ENCODE results near the gene NANP. TPM values are rescaled to one million over a fixed set of nuclear protein-coding genes. Genes with fewer than 3 reads are reported as not detected.
"Not testable (repeated sequence)": the region's sequence is repeated elsewhere in the genome, so short reads cannot be mapped to it uniquely, and the experiment has no call there.

Gene NANP
- 1 to 10 TPM; 6.1 to 8.3 TPM for total RNA-seq

GRCh38 chr20:25623736-25624499 lies at the start of gene NANP:
NANP (minus strand) TSS chr20:25624014; CDS start chr20:25623948, 66 bp downstream.
- peak; percentile 95 for DNase-seq
- intact Hi-C loops (cut with DNase I, micrococcal nuclease): loop anchor here (1.0 to 10.0 kb wide), 12 partner anchors 39 to 632 kb away; partner anchors contain the start of genes ABHD12 (in 2 of the 2), APMAP (in 2 of the 2), GINS1 (in 2 of the 2) and ZNF337 (in 2 of the 2)
- ChIA-PET CTCF (no interaction called here), POLR2A (no interaction called here)
- H3K27me3 Mint-ChIP-seq: no peaks in the 10 kb centered on the region
- ATAC-seq: peak; percentile 87
- H3K4me3 Mint-ChIP-seq: peak within 1 kb of the TSS; percentile 80
- H3K27ac Mint-ChIP-seq: peak within 1 kb of the TSS; percentile 95
- H3K4me1 Mint-ChIP-seq: peaks cover 21% of the 10 kb centered on the region
- H3K9me3 Mint-ChIP-seq (ENCODE audit: low read depth): peaks cover 5% of the 10 kb centered on the region
- H3K36me3 Mint-ChIP-seq (ENCODE audit: low read depth): peaks cover 14% of the 10 kb centered on the region

GRCh38 chr20:25672659-25673235 lies 48.9 kb upstream of the NANP start:
- POLR2A ChIA-PET: no interaction called here
- H3K4me1 Mint-ChIP-seq: peaks cover 10% of the 10 kb centered on the region
- H3K27me3 Mint-ChIP-seq: no peaks in the 10 kb centered on the region
- ATAC-seq (no peak), DNase-seq (no peak)
- peaks cover 48% of the 10 kb centered on the region for H3K36me3 Mint-ChIP-seq (ENCODE audit: low read depth)
- H3K9me3 Mint-ChIP-seq (ENCODE audit: low read depth): peaks cover 2% of the 10 kb centered on the region
- intact Hi-C loops (cut with DNase I, micrococcal nuclease): loop anchor here in 1 of 2 experiments (5.0 kb wide), 2 partner anchors 200 to 245 kb away; no protein-coding TSS in a partner anchor
- peak overlapping the region; percentile 2 for H3K27ac Mint-ChIP-seq
- H3K4me3 Mint-ChIP-seq: no peak overlapping the region
- CTCF ChIA-PET: no interaction called here

GRCh38 chr20:25669826-25670422 lies 46.1 kb upstream of the NANP start:
- Mint-ChIP-seq H3K36me3 (ENCODE audit: low read depth) (peaks cover 20% of the 10 kb centered on the region), H3K27ac (no peak overlapping the region), H3K4me3 (no peak overlapping the region), H3K4me1 (no peaks in the 10 kb centered on the region), H3K27me3 (no peaks in the 10 kb centered on the region), H3K9me3 (ENCODE audit: low read depth) (peaks cover 2% of the 10 kb centered on the region)
- ChIA-PET CTCF (no interaction called here), POLR2A (no interaction called here)
- DNase-seq: no peak
- intact Hi-C loops (cut with DNase I, micrococcal nuclease): loop anchor here in 1 of 2 experiments (5.0 kb wide), 2 partner anchors 198 to 243 kb away; no protein-coding TSS in a partner anchor
- ATAC-seq: no peak

- POLR2A ChIA-PET: no interaction called here
- DNase-seq: no peak
- Mint-ChIP-seq H3K4me3 (no peak overlapping the region), H3K27ac (no peak overlapping the region), H3K36me3 (ENCODE audit: low read depth) (peaks cover 7% of the 10 kb centered on the region), H3K27me3 (no peaks in the 10 kb centered on the region), H3K4me1 (no peaks in the 10 kb centered on the region), H3K9me3 (ENCODE audit: low read depth) (peaks cover 2% of the 10 kb centered on the region)
- ATAC-seq: no peak
- CTCF ChIA-PET: no interaction called here
- intact Hi-C loops (cut with DNase I, micrococcal nuclease): no loop called here
Measured at GRCh38 chr20:25668446-25668845, 44.6 kb upstream of the NANP start.

- no peaks in the 10 kb centered on the region for H3K9me3 Mint-ChIP-seq (ENCODE audit: low read depth)
- ChIA-PET POLR2A (no interaction called here), CTCF (no interaction called here)
- no peaks in the 10 kb centered on the region for H3K27me3 Mint-ChIP-seq
- H3K27ac Mint-ChIP-seq: no peak overlapping the region
- no peaks in the 10 kb centered on the region for H3K4me1 Mint-ChIP-seq
- ATAC-seq (no peak), DNase-seq (no peak)
- intact Hi-C loops (cut with DNase I, micrococcal nuclease): no loop called here
- peaks cover 6% of the 10 kb centered on the region for H3K36me3 Mint-ChIP-seq (ENCODE audit: low read depth)
- H3K4me3 Mint-ChIP-seq: no peak overlapping the region
Measured at GRCh38 chr20:25659999-25660398, 36.2 kb upstream of the NANP start.

GRCh38 chr20:25654487-25654886 lies 30.7 kb upstream of the NANP start:
- POLR2A ChIA-PET: interaction anchor here (0.6 kb wide), 1 partner anchor 354 kb away, joined by 3 read pairs; no protein-coding TSS in a partner anchor
- H3K27ac Mint-ChIP-seq: no peak overlapping the region
- no peaks in the 10 kb centered on the region for H3K27me3 Mint-ChIP-seq
- no peak for ATAC-seq
- CTCF ChIA-PET: no interaction called here
- intact Hi-C loops (cut with DNase I, micrococcal nuclease): no loop called here
- peaks cover 11% of the 10 kb centered on the region for H3K36me3 Mint-ChIP-seq (ENCODE audit: low read depth)
- no peak for DNase-seq
- no peaks in the 10 kb centered on the region for H3K4me1 Mint-ChIP-seq
- H3K4me3 Mint-ChIP-seq: no peak overlapping the region
- no peaks in the 10 kb centered on the region for H3K9me3 Mint-ChIP-seq (ENCODE audit: low read depth)

- CTCF ChIA-PET; H3K4me1 Mint-ChIP-seq; H3K27me3 Mint-ChIP-seq; H3K4me3 Mint-ChIP-seq; H3K27ac Mint-ChIP-seq; DNase-seq; H3K9me3 Mint-ChIP-seq (ENCODE audit: low read depth); intact Hi-C loops (cut with DNase I, micrococcal nuclease); ATAC-seq; POLR2A ChIA-PET: not testable (repeated sequence)
- H3K36me3 Mint-ChIP-seq (ENCODE audit: low read depth): peaks cover 14% of the 10 kb centered on the region
Measured at GRCh38 chr20:25652866-25653265, 29.1 kb upstream of the NANP start.

- POLR2A ChIA-PET: no interaction called here
- DNase-seq: no peak
- Mint-ChIP-seq H3K9me3 (ENCODE audit: low read depth) (no peaks in the 10 kb centered on the region), H3K4me1 (peaks cover 5% of the 10 kb centered on the region), H3K36me3 (ENCODE audit: low read depth) (peaks cover 15% of the 10 kb centered on the region), H3K27me3 (no peaks in the 10 kb centered on the region), H3K27ac (no peak overlapping the region), H3K4me3 (no peak overlapping the region)
- CTCF ChIA-PET: no interaction called here
- ATAC-seq: no peak
- intact Hi-C loops (cut with DNase I, micrococcal nuclease): no loop called here
Measured at GRCh38 chr20:25644814-25645213, 21.0 kb upstream of the NANP start.

- Mint-ChIP-seq H3K4me1 (peaks cover 5% of the 10 kb centered on the region), H3K36me3 (ENCODE audit: low read depth) (peaks cover 16% of the 10 kb centered on the region), H3K9me3 (ENCODE audit: low read depth) (no peaks in the 10 kb centered on the region), H3K4me3 (no peak overlapping the region), H3K27me3 (no peaks in the 10 kb centered on the region), H3K27ac (no peak overlapping the region)
- intact Hi-C loops (cut with DNase I, micrococcal nuclease): no loop called here
- ChIA-PET CTCF (no interaction called here), POLR2A (no interaction called here)
- ATAC-seq (peak; percentile 33), DNase-seq (peak; percentile 11)
Measured at GRCh38 chr20:25643716-25644115, 19.9 kb upstream of the NANP start.

- H3K27me3 Mint-ChIP-seq: no peaks in the 10 kb centered on the region
- no peak overlapping the region for H3K27ac Mint-ChIP-seq
- intact Hi-C loops (cut with DNase I, micrococcal nuclease): no loop called here
- H3K9me3 Mint-ChIP-seq (ENCODE audit: low read depth): peaks cover 15% of the 10 kb centered on the region
- DNase-seq (no peak), ATAC-seq (no peak)
- peaks cover 31% of the 10 kb centered on the region for H3K36me3 Mint-ChIP-seq (ENCODE audit: low read depth)
- POLR2A ChIA-PET: no interaction called here
- peaks cover 8% of the 10 kb centered on the region for H3K4me1 Mint-ChIP-seq
- no peak overlapping the region for H3K4me3 Mint-ChIP-seq
- CTCF ChIA-PET: no interaction called here
Measured at GRCh38 chr20:25637247-25637646, 13.4 kb upstream of the NANP start.

- peaks cover 32% of the 10 kb centered on the region for H3K36me3 Mint-ChIP-seq (ENCODE audit: low read depth)
- H3K4me3 Mint-ChIP-seq: no peak overlapping the region
- peaks cover 18% of the 10 kb centered on the region for H3K9me3 Mint-ChIP-seq (ENCODE audit: low read depth)
- POLR2A ChIA-PET: no interaction called here
- intact Hi-C loops (cut with DNase I, micrococcal nuclease): no loop called here
- no peak overlapping the region for H3K27ac Mint-ChIP-seq
- no peak for DNase-seq
- ATAC-seq: no peak
- peaks cover 8% of the 10 kb centered on the region for H3K4me1 Mint-ChIP-seq
- no peaks in the 10 kb centered on the region for H3K27me3 Mint-ChIP-seq
- CTCF ChIA-PET: no interaction called here
Measured at GRCh38 chr20:25632940-25633790, 9.4 kb upstream of the NANP start.
